ENCODE measurements around the gene THAP7. TPM values are rescaled to one million over a fixed set of nuclear protein-coding genes. Genes with fewer than 3 reads are reported as not detected.
A peak's percentile ranks its signal among the peaks of the same experiment; 100 is the strongest.

The THAP7 gene
- total and polyA plus RNA-seq, 9 of the 15 experiments (the other 6 are each of a cell fraction or from before 2014, with no cell fraction given): 7.9 to 263 (median 84.1) TPM

DNA sequence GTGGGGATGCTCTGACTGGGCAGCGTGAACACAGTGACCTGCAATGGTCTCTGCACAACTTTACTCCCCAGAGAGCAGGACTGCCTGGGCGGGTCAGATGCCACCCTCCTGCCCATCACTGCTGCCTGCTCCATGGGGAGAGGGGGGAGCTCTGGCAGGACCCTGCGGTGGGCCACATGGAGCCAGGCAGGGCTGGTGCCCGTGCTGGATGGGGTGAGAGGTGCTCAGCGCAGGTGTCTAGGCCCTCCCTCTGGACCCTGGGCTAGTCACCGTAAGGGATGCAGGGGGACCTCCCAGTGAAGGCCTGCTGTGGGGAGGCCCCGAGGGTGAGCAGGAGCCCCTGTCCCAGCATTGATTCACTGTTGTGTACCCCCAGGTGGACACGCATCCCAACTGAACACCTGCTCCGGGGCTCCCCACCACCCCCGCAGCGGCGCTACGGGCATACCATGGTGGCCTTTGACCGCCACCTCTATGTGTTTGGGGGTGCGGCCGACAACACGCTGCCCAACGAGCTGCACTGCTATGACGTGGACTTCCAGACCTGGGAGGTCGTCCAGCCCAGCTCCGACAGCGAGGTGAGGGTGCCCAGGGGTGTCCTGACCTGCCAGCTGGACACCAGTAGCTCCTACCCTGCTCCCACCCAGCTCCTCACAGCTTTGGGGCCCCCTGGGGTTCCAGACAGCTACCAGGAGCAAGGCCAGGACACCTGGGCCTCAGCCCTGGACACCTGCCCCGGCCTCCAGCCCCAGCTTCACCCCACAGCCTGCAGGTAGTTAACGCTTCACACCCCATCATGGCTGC lies 10.5 kb downstream of the THAP7 start (continued):
- TF ChIP-seq, protein P1, sequence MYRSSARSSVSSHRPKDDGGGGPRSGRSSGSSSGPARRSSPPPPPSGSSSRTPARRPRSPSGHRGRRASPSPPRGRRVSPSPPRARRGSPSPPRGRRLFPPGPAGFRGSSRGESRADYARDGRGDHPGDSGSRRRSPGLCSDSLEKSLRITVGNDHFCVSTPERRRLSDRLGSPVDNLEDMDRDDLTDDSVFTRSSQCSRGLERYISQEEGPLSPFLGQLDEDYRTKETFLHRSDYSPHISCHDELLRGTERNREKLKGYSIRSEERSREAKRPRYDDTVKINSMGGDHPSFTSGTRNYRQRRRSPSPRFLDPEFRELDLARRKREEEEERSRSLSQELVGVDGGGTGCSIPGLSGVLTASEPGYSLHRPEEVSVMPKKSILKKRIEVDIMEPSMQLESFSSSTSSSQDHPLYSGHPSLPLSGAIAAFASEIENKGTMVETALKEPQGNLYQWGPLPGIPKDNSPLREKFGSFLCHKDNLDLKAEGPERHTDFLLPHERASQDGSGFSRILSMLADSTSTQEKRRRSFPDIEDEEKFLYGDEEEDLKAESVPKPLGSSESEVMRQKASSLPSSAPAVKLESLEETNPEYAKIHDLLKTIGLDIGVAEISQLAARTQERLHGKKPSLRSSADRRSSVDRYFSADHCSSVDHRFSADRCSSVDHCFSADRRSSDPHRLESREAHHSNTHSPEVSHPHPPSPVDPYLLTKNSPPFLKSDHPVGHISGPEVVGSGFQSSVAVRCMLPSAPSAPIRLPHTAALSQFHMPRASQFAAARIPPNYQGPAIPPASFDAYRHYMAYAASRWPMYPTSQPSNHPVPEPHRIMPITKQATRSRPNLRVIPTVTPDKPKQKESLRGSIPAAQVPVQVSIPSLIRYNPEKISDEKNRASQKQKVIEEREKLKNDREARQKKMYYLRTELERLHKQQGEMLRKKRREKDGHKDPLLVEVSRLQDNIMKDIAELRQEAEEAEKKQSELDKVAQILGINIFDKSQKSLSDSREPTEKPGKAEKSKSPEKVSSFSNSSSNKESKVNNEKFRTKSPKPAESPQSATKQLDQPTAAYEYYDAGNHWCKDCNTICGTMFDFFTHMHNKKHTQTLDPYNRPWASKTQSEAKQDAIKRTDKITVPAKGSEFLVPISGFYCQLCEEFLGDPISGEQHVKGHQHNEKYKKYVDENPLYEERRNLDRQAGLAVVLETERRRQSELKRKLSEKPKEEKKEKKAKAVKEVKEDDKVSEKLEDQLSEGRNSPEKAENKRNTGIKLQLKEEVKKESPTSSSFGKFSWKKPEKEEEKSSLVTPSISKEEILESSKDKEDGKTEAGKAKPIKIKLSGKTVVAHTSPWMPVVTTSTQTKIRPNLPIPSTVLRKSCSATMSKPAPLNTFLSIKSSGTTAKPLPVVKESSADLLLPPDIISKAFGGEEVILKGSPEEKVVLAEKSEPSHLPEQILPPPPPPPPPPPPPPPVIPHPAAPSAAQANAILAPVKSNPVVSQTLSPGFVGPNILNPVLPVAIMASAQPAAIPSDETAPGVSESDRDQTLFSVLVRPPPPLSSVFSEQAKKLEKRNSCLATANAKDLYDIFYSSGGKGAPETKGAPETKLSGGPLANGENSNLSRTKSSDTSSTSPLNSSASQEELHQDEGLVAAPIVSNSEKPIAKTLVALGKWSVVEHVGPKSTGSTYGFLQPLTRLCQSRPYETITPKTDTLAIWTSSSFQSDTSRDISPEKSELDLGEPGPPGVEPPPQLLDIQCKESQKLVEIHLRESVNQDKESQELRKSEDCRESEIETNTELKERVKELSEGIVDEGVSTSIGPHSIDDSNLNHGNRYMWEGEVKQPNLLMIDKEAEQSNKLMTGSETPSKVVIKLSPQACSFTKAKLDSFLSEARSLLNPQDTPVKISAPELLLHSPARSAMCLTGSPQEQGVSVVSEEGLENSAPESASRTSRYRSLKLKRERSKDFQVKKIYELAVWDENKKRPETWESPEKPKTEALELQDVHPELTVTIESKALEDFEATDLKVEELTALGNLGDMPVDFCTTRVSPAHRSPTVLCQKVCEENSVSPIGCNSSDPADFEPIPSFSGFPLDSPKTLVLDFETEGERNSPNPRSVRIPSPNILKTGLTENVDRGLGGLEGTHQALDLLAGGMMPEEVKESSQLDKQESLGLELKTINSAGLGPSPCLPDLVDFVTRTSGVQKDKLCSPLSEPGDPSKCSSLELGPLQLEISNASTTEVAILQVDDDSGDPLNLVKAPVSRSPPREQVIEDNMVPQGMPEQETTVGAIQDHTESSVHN (IDR thresholded peaks at IDR 0.05; ENCODE audit: borderline replicate concordance in 1 of 2, low read depth in 1 of 2): no peak
- TF ChIP-seq NCOA4 (IDR thresholded peaks at IDR 0.05; ENCODE audit: partially characterized antibody) (no peak), BCL6 (CRISPR knock-in tag; IDR thresholded peaks at IDR 0.05) (no peak), ZNF124 (CRISPR knock-in tag; IDR thresholded peaks at IDR 0.05) (no peak), NR2C2 (CRISPR knock-in tag; IDR thresholded peaks at IDR 0.05) (no peak), NR2C2 (tag; IDR thresholded peaks at IDR 0.05) (no peak), ZNF212 (CRISPR knock-in tag; IDR thresholded peaks at IDR 0.05) (no peak), ERF (CRISPR knock-in tag; IDR thresholded peaks at IDR 0.05) (no peak), ZNF133 (CRISPR knock-in tag; IDR thresholded peaks at IDR 0.05) (peak; percentile 66; the same call in 1 of the 2 replicates), RCOR1 (IDR thresholded peaks at IDR 0.05; ENCODE audit: borderline replicate concordance in 1 of 2, low read depth in 2 of 2, low read length in 2 of 2) (no peak), SRSF7 (optimal IDR thresholded peaks at IDR 0.05; ENCODE audit: low read depth, low read length) (no peak), ZNF23 (CRISPR knock-in tag; IDR thresholded peaks at IDR 0.05) (no peak), ZSCAN32 (CRISPR knock-in tag; IDR thresholded peaks at IDR 0.05) (no peak), KHSRP (IDR thresholded peaks at IDR 0.05) (no peak), IFI16 (CRISPR knock-in tag; IDR thresholded peaks at IDR 0.05) (no peak), POLR2G (IDR thresholded peaks at IDR 0.05; ENCODE audit: low read depth, low read length) (peak; percentile 74), MYC (IDR thresholded peaks at IDR 0.05; ENCODE audit: low read depth, low read length) (no peak), MYC (CRISPR knock-in tag; IDR thresholded peaks at IDR 0.05; ENCODE audit: borderline replicate concordance, low read depth) (0 out of 2 replicates have a peak, but pooled peaks have one; percentile 19), HMGN3 (IDR thresholded peaks at IDR 0.05; ENCODE audit: borderline replicate concordance, extremely low read depth, insufficient read length, low read depth, low read length) (no peak), NFYB (IDR thresholded peaks at IDR 0.05; ENCODE audit: extremely low read depth, insufficient read length) (no peak)
- TF ChIP-seq, protein P2, sequence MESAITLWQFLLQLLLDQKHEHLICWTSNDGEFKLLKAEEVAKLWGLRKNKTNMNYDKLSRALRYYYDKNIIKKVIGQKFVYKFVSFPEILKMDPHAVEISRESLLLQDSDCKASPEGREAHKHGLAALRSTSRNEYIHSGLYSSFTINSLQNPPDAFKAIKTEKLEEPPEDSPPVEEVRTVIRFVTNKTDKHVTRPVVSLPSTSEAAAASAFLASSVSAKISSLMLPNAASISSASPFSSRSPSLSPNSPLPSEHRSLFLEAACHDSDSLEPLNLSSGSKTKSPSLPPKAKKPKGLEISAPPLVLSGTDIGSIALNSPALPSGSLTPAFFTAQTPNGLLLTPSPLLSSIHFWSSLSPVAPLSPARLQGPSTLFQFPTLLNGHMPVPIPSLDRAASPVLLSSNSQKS (CRISPR knock-in tag; IDR thresholded peaks at IDR 0.05): no peak
